Type B pancreatic cell (in vitro differentiated cells): ENCODE results near the gene ADI1. TPM values are rescaled to one million over a fixed set of nuclear protein-coding genes. Genes with fewer than 3 reads are reported as not detected.

Source experiments
- DNase-seq: peaks from one replicate; pipeline ENCODE4 v3.0.0; 2021; ENCODE audit warnings: mixed read lengths; ENCODE audit not compliant: unreplicated experiment; ENCODE audit errors: extremely low spot score
- H3K27ac Mint-ChIP-seq: 2 replicates; pipeline ENCODE4 v1.8.0; 2021; ENCODE audit warnings: mild to moderate bottlenecking, mixed read lengths
- H3K27me3 Mint-ChIP-seq: 2 replicates; pipeline ENCODE4 v1.8.0; 2021; ENCODE audit warnings: mixed read lengths
- H3K36me3 Mint-ChIP-seq: 2 replicates; pipeline ENCODE4 v1.8.0; 2021; ENCODE audit warnings: mixed read lengths
- H3K4me1 Mint-ChIP-seq: one replicate; pipeline ENCODE4 v1.8.0; 2021; ENCODE audit warnings: mixed read lengths; ENCODE audit not compliant: unreplicated experiment
- H3K4me3 Mint-ChIP-seq: 2 replicates; pipeline ENCODE4 v1.8.0; 2021; ENCODE audit warnings: mild to moderate bottlenecking, mixed read lengths
- H3K9me3 Mint-ChIP-seq: 2 replicates; pipeline ENCODE4 v1.8.0; 2021; ENCODE audit warnings: mixed read lengths
- CTCF ChIP-seq: fragments of 200-600 bp; sonication (generic); conservative IDR thresholded peaks from 2 replicates; pipeline ENCODE4 v1.5.0; 2021; ENCODE audit warnings: antibody characterized with exemption, mild to moderate bottlenecking
- total RNA-seq: library from RNA; stranded (reverse); gene quantifications from 2 replicates; pipeline ENCODE4 v1.2.1, GENCODE V29; 2021; ENCODE audit warnings: low replicate concordance

Gene ADI1
- total RNA-seq, 1 donor from 2014 or later: 40.0 TPM

- no peak for TF ChIP-seq CTCF
- Mint-ChIP-seq H3K4me3 (peak overlapping the region; percentile 93), H3K36me3 (peaks cover 5% of the 10 kb centered on the region), H3K4me1 (no peaks in the 10 kb centered on the region), H3K27me3 (no peaks in the 10 kb centered on the region), H3K27ac (peak overlapping the region; percentile 92), H3K9me3 (no peaks in the 10 kb centered on the region)
- DNase-seq: no peak
Measured at GRCh38 chr2:3557639-3558204, 38.4 kb upstream of the ADI1 start.

- Mint-ChIP-seq H3K9me3 (no peaks in the 10 kb centered on the region), H3K27me3 (no peaks in the 10 kb centered on the region), H3K27ac (no peak overlapping the region), H3K4me1 (no peaks in the 10 kb centered on the region), H3K4me3 (no peak overlapping the region), H3K36me3 (peaks cover 19% of the 10 kb centered on the region)
- DNase-seq: no peak
- no peak for TF ChIP-seq CTCF
Measured at GRCh38 chr2:3553946-3554345, 34.6 kb upstream of the ADI1 start.

DNA sequence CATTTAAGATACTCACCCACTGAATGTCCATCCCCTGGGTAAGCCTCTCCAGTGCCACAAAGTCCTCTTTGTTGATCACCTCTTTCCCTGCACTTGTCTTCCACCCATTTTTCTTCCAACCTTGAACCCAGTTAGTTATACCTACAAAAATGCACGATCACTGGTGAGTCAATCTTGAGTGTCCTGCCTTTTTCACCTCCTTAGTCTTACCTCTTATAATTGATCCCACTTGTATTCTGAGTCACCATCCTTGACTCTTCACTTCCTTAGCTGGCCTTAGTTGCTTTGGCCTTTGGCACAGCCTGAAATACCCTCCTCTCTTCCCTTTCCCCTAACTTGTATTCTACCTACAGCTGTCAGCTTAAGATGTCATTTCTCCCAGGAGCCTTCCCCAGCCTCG lies 28.6 kb upstream of the ADI1 start:
- no peak overlapping the region for H3K4me3 Mint-ChIP-seq
- no peaks in the 10 kb centered on the region for H3K27me3 Mint-ChIP-seq
- no peak for DNase-seq
- H3K36me3 Mint-ChIP-seq: peaks cover 41% of the 10 kb centered on the region
- H3K9me3 Mint-ChIP-seq: no peaks in the 10 kb centered on the region
- H3K27ac Mint-ChIP-seq: no peak overlapping the region
- no peaks in the 10 kb centered on the region for H3K4me1 Mint-ChIP-seq
- no peak for TF ChIP-seq CTCF

- Mint-ChIP-seq H3K27ac (no peak overlapping the region), H3K27me3 (no peaks in the 10 kb centered on the region), H3K4me3 (no peak overlapping the region), H3K4me1 (no peaks in the 10 kb centered on the region), H3K9me3 (no peaks in the 10 kb centered on the region), H3K36me3 (peaks cover 45% of the 10 kb centered on the region)
- no peak for DNase-seq
- TF ChIP-seq CTCF: no peak
Measured at GRCh38 chr2:3545788-3546478, 26.6 kb upstream of the ADI1 start.

GRCh38 chr2:3543023-3543683 lies 23.8 kb upstream of the ADI1 start:
- no peaks in the 10 kb centered on the region for H3K9me3 Mint-ChIP-seq
- H3K27me3 Mint-ChIP-seq: no peaks in the 10 kb centered on the region
- H3K27ac Mint-ChIP-seq: no peak overlapping the region
- peaks cover 27% of the 10 kb centered on the region for H3K36me3 Mint-ChIP-seq
- no peak overlapping the region for H3K4me3 Mint-ChIP-seq
- no peaks in the 10 kb centered on the region for H3K4me1 Mint-ChIP-seq
- no peak for DNase-seq
- TF ChIP-seq CTCF: no peak
